ENCODE results near the gene IQCK.

IQCK gene

DNA sequence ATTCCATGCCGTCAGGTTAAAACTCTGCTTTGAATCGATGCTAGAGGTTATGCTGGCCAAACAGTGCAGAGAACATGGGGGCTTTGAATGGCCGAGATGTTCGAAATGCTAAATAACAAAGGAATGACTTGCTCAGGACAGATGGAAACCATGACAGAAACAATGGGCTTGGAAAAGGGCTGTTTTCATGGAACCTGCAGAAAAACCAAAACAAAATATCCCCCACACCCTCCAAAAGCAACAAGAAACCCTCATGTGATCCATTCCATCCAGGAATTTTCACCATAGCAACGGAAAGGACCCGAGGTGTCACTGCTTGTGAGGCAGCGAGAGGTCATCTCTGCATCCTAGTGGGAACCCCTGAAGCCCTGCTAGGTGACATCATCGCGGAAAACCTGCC is 141.1 kb downstream of the IQCK start:
- DNase-seq (ENCODE audit: low read depth in 2 of 3, low spot score in 2 of 3) = no peak

DNA sequence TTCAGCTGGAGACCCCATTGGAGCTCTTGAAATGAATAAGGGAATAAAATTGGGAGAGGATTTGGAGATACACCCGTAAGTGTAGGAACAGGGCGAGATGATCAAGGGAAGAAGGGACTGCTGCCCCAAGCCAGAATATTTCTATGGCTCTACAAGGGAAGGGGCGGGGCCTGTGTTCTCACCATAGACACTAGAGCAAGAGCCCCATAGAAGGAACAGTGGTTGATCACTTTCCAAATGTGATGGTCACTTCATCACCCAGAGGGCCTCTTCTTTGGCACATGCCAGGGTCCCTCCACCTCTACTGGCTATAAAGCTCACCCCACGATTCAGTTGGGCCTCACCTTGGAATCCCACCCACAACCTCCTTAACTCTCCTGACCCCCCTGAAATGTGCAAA is 141.5 kb downstream of the IQCK start:
- no peak for DNase-seq (ENCODE audit: low read depth in 2 of 3, low spot score in 2 of 3)

DNA sequence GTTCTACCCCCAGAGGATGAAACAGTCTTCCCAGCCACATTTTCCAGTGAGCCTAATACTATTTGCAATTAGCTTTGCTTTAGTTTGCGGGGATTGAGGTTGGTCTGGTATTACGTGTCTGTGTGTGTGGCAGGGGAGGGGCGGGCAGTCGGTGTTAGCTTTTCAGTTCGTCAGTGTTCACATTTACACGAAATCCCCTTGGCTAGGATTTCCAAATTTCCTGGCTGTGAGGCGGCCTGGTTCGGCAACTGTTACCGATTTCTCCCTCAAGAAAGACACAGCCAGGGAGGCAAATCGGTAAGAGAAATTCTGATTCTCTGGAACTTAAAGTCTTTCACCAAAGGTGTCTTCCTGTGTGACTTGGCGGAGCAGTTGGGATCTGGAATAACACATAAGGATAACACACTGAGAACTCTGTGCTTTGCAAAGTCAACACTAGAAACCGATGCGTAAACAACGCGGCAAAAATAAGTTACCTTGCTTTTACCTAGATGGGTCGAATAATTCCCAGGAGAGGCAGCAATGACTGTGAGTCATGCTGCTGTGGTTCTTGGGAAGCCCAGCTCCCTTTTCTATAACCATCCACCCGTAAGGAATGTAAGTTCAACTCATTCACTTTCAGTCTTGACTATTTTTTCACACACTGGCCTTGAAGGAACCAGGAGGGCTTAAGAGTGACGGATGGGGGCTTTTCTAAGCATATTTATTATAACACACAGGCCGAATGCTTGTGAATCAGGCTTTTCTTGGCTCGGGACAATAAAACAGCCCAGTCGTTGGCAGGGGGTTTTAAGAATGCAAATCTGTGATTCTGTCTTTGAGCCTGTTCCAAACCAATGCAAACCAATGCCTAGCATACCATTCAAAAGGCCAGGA is 142.3 kb downstream of the IQCK start:
- DNase-seq (ENCODE audit: low read depth in 2 of 3, low spot score in 2 of 3) = no peak

DNA sequence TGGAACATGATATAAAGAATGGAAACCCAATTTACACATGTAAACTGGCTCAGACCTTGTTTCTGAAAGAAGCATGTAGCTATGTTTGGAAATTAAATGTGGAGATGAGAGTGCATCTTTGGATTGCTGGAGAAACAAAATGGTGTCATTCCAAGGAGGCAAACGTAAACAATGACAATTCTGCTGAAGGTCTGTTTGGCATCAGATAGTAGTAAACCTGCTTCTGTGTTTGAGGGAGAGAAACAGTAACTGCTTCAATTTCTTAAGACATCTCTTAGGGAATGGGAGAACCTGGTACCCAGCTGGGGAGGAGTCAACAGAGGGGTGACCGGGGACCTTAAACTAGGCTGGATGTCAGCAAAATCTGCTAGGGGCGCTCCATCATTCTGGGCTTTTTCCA is 143.1 kb downstream of the IQCK start:
- no peak for DNase-seq (ENCODE audit: low read depth in 2 of 3, low spot score in 2 of 3)

DNA sequence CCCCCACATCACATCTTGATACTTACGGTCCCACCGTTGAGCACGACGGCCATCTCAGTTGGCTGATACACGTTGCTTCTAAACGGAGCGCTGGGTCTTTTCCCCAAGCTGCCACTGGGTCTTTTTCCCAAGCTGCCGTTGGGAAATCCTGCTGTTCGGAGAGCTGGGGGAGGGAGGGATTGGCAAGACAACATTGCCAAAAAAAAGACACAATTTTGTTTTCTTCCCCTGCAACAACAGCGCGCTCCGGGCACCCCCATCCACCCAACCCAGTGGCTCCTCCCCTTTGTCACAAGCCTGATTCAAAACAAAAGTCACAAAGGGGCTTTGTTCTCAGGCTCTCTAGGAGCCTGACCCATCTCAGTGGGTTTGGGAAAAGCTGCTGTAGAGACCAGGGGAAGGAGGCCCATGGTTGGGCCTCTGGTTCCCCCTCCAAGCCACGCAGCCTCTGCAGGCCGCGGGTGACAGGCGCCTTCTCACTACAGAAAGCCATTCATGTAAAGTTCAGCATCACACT is 143.8 kb downstream of the IQCK start:
- no peak for DNase-seq (ENCODE audit: low read depth in 2 of 3, low spot score in 2 of 3)

DNA sequence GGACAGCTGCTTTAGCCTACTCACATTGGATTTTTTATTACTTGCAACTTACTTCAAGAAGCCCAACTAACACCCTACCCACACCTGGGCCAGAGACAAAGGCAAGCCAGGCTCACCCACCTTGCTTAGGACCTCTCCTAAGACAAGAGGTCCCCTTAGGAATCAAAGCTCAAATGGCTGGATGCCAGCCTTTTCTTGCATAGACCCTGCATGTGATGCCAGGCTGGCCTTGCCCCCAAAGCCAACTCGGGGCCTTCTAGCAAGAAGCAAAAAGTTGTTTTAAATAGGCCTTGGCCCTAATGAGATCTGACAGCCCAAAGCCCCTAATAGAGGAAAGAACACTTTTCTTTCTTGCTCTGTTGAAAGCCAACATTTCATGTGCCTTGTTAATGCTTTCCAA is 145.9 kb downstream of the IQCK start:
- DNase-seq (ENCODE audit: low read depth in 2 of 3, low spot score in 2 of 3) = no peak

DNA sequence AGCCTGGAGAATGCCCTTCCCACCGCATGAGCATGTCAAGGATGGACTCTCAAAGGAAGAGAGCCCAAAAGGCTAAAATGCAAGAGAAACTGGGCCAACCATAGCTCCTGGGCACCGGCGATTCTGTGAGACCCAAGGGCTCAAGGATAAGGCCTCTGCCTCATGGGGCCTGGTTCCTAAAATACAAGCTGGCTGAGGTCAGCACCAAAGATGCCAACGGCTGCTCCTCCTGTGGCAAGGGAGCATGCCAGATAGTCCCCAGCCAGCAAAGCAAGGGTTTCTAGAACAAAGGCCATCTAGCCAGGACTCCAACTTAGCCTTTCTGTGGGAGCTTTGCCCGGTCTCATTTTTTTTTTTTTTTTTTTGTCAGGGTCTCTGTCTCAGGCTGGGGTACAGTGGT is 146.5 kb downstream of the IQCK start:
- no peak for DNase-seq (ENCODE audit: low read depth in 2 of 3, low spot score in 2 of 3)

DNA sequence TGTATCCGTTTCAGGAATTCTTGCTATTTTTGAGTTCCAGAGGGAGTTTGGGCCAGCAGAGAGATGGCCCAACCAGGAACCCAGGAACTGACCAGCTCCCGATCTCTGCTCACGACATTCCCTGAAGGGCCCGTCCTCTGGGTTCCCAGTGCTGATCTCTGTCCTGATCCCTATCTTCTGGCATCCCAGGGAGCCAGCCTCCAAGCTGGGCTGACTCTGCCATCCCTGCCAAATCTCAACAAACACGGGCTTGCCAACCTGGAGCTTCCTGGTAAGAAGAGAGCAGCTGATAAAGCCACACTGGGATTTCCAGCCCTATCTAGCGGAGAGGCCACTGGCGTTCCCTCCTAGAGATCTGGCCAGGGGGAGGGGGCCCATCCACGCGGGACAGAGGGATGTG is 150.3 kb downstream of the IQCK start:
- DNase-seq (ENCODE audit: low read depth in 2 of 3, low spot score in 2 of 3) = no peak

DNA sequence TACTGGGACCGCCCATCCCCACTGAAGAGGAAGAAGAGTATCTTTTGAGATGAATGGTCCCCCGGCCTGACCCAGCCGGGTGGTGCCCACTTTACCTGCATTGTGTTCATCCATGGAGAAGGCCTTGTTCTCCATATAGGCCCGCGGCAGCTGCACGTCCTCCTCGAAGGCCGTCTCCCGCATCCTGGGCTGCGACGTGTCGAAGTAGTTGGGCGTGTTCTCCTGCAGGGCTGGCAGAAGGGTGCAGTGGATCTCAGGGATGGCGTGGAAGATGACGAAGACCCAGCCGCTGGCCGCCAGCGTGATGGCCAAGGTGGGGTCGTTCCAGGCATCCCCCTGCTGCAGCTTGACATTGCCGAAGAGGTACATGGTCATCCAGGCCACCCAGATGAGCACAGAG is 153.7 kb downstream of the IQCK start:
- DNase-seq (ENCODE audit: low read depth in 2 of 3, low spot score in 2 of 3) = no peak

DNA sequence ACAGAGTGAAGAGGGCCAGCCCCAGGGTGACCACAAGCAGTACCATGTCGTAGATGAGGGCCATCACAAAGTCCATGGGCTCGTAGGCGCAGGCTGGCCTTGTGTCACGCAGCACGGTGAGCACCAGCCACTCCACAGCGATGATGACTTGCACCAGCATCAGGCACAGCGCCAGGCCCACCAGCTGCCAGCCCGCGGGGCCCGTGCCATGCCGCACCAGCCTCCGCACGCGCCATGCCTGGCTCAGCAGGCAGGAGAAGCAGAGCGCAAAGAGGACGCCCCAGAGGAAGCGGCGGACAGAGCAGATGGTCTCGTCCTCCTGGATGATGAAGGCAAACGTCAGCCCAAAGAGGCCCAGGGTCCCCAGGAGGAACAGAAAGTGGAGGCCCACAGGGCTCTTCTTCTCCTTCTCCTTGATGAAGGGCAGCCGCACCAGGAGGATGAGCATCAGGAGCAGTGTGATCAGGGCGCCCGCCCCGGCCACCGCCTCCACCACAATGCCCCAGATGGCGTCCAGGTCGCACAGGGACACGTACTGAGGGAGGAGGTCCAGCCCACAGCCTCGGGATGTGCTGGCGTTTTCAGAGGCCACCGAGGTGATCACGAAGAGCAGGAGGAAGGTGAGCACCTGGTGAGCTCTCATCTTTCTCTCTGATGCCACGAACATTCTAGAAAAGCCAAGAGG is 154.2 kb downstream of the IQCK start:
- no peak for DNase-seq (ENCODE audit: low read depth in 2 of 3, low spot score in 2 of 3)

DNA sequence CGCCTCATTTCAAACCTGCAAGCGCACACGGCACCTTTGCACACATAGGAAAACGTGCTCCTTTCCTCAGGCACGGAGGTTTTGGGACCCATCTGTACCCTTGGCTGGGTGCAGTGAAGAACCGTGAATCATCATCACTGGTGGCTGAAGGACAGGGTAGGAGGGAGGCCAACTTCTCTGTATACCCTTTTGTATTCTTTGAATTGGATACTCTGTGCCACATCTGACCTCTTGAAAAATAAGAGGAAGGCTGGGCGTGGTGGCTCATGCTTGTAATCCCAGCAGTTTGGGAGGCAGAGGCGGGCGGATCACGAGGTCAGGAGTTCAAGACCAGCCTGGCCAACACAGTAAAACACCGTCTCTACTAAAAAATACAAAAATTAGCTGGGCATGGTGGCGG is 154.9 kb downstream of the IQCK start:
- no peak for DNase-seq (ENCODE audit: low read depth in 2 of 3, low spot score in 2 of 3)

DNA sequence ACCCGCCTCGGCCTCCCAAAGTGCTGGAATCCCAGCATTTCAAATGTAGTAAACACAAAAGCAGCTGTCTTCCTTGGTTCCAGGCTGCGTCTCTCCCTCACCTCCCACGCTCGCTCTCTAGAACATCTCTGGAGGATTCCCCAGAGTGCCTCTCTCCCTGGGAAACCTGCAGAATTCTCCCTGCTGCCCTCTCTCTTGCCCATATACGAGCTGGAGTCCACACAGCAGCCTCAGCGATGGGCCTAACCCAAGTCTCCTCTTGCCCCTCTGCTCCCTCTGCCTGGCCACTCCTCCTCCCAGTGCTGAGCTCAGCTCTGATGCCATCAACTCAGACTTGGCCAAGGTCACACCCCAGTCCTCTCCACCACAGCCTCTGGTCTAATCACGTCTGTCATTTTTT is 156.0 kb downstream of the IQCK start:
- DNase-seq (ENCODE audit: low read depth in 2 of 3, low spot score in 2 of 3) = no peak

DNA sequence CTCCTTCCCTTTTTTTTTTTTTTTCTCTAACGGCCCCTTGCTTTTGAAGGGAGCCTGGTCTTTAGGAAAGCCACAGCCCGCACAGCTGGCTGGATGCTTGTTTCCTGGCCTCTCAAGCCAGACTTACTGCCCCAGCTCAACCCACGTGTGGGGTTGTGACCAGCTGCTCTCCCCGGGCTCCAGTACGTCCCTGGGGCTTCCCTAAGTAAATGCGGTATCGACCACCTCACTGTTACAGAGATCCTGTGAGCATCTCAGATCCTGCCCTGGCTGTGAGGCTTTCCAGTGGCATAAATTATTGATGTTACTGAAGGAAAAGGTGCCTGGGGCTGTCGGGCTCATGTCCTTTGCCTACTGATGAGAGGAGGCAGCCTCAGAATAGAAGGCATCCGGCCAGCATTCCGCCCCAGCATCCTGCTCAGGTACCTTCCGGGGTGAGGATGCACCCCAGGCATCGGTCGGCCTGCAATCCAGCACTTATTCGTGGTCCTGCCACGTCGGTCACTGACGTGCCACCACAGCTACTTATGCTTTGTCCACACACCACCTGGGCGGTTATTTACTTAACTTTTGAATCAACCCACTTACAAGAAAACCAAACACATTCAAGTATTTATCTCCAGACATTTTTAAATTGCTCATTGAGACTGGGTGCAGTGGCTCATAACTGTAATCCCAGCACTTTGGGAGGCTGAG is 156.9 kb downstream of the IQCK start:
- no peak for DNase-seq (ENCODE audit: low read depth in 2 of 3, low spot score in 2 of 3)

DNA sequence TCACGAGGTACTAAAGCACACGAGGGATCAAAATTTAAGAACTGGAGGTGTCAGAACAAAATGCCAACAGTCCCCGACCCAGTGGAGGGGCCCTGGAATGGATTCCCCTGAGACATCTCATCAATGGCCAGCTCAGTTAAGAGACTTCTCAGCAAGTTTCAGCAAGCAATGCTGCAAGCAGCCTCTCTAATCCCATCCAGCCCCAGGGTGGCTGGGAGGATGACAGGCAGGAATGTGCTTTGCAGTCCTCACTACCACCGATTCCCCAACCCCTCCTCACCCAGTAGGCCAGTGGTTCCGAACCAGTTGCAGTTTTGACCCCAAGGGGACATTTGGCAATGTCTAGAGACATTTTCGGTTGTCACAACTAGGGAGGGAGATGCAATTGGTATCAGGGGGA is 157.8 kb downstream of the IQCK start:
- no peak for DNase-seq (ENCODE audit: low read depth in 2 of 3, low spot score in 2 of 3)

DNA sequence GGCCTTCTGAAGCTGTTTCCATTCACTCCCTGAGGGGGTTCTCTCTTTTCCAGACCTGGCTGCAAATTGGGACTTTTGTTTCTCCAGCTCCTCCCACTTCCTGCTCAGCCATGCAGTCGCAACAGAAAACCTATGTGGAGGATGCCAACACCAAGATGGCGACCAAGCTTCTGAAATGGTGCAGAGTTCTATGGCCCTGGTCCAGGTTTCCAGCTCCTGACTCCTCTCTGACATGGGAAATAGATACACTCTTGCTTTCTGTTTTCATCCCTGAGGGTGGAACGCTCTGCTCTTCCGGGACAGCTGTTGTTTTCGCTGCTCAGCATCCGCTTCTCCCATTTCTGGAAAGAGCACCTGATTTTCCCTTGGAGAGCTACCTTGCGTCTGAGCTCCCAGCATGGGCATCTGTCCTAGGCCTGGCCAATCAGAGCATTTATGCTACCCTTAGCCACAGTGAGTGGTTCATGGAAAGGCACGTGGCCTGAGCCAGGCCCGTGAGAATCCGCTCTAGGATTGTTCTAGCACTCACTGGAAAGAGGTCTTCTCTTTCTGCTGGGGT is 158.5 kb downstream of the IQCK start:
- no peak for DNase-seq (ENCODE audit: low read depth in 2 of 3, low spot score in 2 of 3)

DNA sequence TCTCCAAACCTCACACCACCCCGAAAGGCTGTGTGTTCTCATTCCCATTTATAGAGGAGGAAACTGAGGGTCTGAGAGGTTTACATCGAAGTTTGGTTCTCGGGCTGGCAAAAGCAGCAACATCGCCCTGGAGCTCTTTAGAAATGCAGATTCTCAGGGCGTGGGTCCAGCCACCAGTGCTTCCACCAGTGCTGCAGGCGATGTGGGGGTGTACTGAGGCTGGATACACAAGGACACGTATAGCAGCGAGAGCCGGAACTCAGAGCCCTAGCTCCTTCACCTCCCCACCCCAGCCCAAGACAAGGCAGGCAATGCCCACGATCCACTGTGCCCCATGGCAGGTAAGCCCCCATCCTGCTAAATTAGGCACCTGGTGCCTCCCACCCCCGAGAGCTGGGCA is 160.7 kb downstream of the IQCK start:
- no peak for DNase-seq (ENCODE audit: low read depth in 2 of 3, low spot score in 2 of 3)

DNA sequence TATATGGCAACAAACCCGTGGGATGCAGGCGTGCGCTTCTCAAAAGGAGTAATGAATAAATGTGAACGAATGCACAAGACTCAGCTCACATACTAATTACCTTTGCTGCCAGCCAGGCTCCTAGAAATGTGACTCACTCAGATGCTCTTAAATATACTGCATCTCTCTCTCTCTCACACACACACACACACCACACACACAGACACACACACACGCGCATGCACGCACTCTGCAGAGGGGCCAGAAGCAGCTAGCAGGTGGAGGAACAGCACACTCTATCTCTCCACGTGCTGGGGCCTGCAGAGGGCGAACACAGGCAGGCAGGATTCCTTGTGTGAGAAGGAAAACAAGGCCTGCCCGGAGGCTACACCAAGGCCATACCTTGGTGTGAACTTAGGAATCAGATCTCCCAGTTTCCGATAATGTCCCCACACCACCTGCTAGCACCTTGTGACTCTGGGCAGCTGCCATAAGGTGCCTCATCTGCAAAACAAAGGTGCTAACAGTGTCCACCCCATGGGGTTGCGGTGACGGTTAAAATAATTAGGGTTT is 161.2 kb downstream of the IQCK start:
- DNase-seq (ENCODE audit: low read depth in 2 of 3, low spot score in 2 of 3) = no peak

DNA sequence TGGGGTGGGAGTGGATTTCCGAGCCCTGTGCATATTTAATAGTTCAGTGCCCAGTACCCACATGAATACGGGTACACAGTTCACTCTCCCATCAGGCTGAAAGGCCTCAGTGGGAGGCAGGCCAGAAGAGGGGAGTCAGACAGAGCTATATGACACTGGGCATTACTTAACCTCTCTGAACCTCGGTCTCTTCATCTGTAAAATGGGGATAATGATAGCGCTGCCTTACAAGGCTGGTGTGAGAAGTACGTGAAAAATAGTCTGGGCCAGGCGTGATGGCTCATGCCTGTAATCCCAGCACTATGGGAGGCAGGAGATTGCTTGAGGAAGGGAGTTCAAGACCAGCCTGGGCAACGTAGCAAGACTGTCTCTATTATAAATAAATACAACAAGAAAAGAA is 163.0 kb downstream of the IQCK start:
- DNase-seq (ENCODE audit: low read depth in 2 of 3, low spot score in 2 of 3) = no peak

DNA sequence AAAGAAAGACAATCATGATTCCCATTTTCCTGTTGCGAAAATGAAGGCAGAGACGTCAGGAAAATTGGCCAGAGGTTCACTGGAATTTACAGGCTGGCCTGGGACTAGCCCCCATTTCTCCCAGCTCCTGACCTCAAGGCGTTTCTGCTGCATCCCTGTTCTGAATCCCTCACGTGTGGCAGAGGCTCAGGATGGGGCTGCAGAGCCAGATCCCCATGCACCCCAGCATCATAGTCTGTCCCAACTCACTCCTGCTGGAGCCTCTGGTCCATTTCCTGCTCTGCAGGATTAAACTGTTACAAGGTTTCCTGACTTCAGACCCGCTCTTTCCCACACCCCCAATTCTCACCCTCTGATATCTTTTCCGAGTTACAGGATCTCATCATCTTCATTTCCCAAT is 163.7 kb downstream of the IQCK start:
- no peak for DNase-seq (ENCODE audit: low read depth in 2 of 3, low spot score in 2 of 3)

DNA sequence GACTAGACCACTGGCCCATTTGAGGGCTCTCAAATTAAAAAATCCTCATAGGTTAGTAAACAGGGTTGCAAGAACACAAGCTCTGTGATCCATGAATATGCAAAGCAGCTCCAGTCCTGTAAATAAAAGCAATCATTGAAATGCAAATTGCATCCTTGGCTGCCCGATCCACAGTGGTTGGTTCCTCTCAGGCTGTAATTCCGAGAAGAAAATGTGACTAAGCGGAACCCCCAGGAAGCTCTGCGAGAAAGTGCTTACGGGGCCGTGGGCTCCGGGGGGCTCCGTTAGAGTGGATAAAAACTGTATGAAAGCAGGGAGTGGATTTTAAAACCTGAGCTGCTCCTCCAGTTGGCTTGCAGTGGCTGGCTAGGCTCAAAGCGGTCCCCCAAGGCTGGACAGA is 164.1 kb downstream of the IQCK start:
- DNase-seq (ENCODE audit: low read depth in 2 of 3, low spot score in 2 of 3) = no peak

DNA sequence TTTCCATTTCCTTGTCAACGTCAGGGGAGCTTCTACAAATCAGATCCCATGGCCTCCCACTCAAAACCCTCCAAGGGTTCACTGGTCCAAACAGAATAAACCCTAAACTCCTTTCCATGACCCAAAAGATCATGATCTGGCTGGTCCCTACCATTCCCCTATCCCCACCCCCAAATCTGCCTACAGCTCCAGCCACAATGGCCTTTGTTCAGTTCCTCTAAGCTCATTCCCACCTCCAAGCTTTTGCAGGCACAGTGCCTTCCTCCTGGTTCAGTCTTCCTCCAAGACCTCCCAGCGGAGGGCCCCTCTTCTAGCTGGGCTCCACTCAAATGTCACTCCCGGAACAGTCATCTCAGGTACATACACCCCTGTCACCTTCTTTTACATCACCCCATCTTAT is 164.6 kb downstream of the IQCK start:
- DNase-seq (ENCODE audit: low read depth in 2 of 3, low spot score in 2 of 3) = no peak

Measured in activated CD8-positive, alpha-beta memory T cell treated with anti-CD3 and anti-CD28 coated beads for 48 hours (primary cell).